ENCODE data around the gene S100A2. TPM values are rescaled to one million over a fixed set of nuclear protein-coding genes. Genes with fewer than 3 reads are reported as not detected.
"Not testable (repeated sequence)": the region's sequence is repeated elsewhere in the genome, so short reads cannot be mapped to it uniquely, and the experiment has no call there.

The S100A2 gene
- total and polyA plus RNA-seq, 2 experiments from 2014 or later: 1.7 to 8.6 TPM

GRCh38 chr1:153563483-153563901 is 2.2 kb downstream of the S100A2 start:
- Histone ChIP-seq H3K27me3 (replicated peaks; ENCODE audit: insufficient read depth) (no peaks in the 10 kb centered on the region), H3F3A (ENCODE audit: insufficient read depth) (peaks cover 15% of the 10 kb centered on the region), H3K4me2 (ENCODE audit: unreplicated experiment) (no peak overlapping the region), H3K9me2 (ENCODE audit: insufficient read depth) (no peaks in the 10 kb centered on the region), H3K27ac (no peak overlapping the region), H4K20me1 (ENCODE audit: insufficient read depth) (no peaks in the 10 kb centered on the region), H3K9ac (no peak overlapping the region), H3K79me2 (ENCODE audit: insufficient read depth) (no peaks in the 10 kb centered on the region), H3K9me3 (ENCODE audit: low read depth) (no peaks in the 10 kb centered on the region), H3K4me3 (no peak overlapping the region), H3K4me1 (ENCODE audit: insufficient read depth) (peaks cover 32% of the 10 kb centered on the region), H3K36me3 (ENCODE audit: low read depth) (no peaks in the 10 kb centered on the region), H2AFZ (no peak overlapping the region)
- no peak for DNase-seq
- in situ Hi-C loops (cut with MboI): no loop called here
- TF ChIP-seq EZH2phosphoT487 (IDR thresholded peaks at IDR 0.05; ENCODE audit: insufficient read depth, low read depth): no peak
- TF ChIP-seq EZH2 (IDR thresholded peaks at IDR 0.05; ENCODE audit: insufficient read depth, poor library complexity, severe bottlenecking): no peak
- WGBS, 2 experiments (ENCODE audit: low coverage in 1 of 2, low lambda C conversion rate in 2 of 2, missing lambda C conversion rate in 2 of 2): 78 to 84% methylated on average over 6 of the region's 6 CpGs

- H3K9me3 ChIP-seq (ENCODE audit: low read depth); H2AFZ ChIP-seq; H4K20me1 ChIP-seq (ENCODE audit: insufficient read depth); H3K36me3 ChIP-seq (ENCODE audit: low read depth); in situ Hi-C loops (cut with MboI); DNase-seq; H3K4me3 ChIP-seq; H3K4me2 ChIP-seq (ENCODE audit: unreplicated experiment); H3K9ac ChIP-seq; H3K79me2 ChIP-seq (ENCODE audit: insufficient read depth); H3F3A ChIP-seq (ENCODE audit: insufficient read depth); H3K27me3 ChIP-seq (replicated peaks; ENCODE audit: insufficient read depth); H3K9me2 ChIP-seq (ENCODE audit: insufficient read depth); H3K27ac ChIP-seq: not testable (repeated sequence)
- H3K4me1 ChIP-seq (ENCODE audit: insufficient read depth): peaks cover 18% of the 10 kb centered on the region
- 89 to 95% methylated on average over 3 of the region's 3 CpGs for WGBS, 2 experiments (ENCODE audit: low coverage in 1 of 2, low lambda C conversion rate in 2 of 2, missing lambda C conversion rate in 2 of 2)
Observed at GRCh38 chr1:153562021-153562420, 3.6 kb downstream of the S100A2 start.

- no peak overlapping the region for H3K4me3 ChIP-seq
- H3K9ac ChIP-seq: no peak overlapping the region
- no peak overlapping the region for H3K4me2 ChIP-seq (ENCODE audit: unreplicated experiment)
- H3K27ac ChIP-seq: no peak overlapping the region
- 0 out of 2 replicates have a peak, but pooled peaks cover 3% of the 10 kb centered on the region for H3F3A ChIP-seq (ENCODE audit: insufficient read depth)
- no peaks in the 10 kb centered on the region for H3K27me3 ChIP-seq (replicated peaks; ENCODE audit: insufficient read depth)
- in situ Hi-C loops (cut with MboI): no loop called here
- no peak for DNase-seq
- no peaks in the 10 kb centered on the region for H3K36me3 ChIP-seq (ENCODE audit: low read depth)
- H3K4me1 ChIP-seq (ENCODE audit: insufficient read depth): peaks cover 14% of the 10 kb centered on the region
- no peaks in the 10 kb centered on the region for H4K20me1 ChIP-seq (ENCODE audit: insufficient read depth)
- TF ChIP-seq EZH2 (IDR thresholded peaks at IDR 0.05; ENCODE audit: insufficient read depth, poor library complexity, severe bottlenecking): no peak
- no peak for TF ChIP-seq EZH2phosphoT487 (IDR thresholded peaks at IDR 0.05; ENCODE audit: insufficient read depth, low read depth)
- no peak overlapping the region for H2AFZ ChIP-seq
- 95 to 96% methylated on average over 3 of the region's 3 CpGs for WGBS, 2 experiments (ENCODE audit: low coverage in 1 of 2, low lambda C conversion rate in 2 of 2, missing lambda C conversion rate in 2 of 2)
- H3K79me2 ChIP-seq (ENCODE audit: insufficient read depth): no peaks in the 10 kb centered on the region
- no peaks in the 10 kb centered on the region for H3K9me2 ChIP-seq (ENCODE audit: insufficient read depth)
- no peaks in the 10 kb centered on the region for H3K9me3 ChIP-seq (ENCODE audit: low read depth)
Observed at GRCh38 chr1:153561466-153561985, 4.1 kb downstream of the S100A2 start.

GRCh38 chr1:153560771-153561465 is 4.7 kb downstream of the S100A2 start:
- H3K27ac ChIP-seq: no peak overlapping the region
- 0 out of 2 replicates have a peak, but pooled peaks cover 1% of the 10 kb centered on the region for H3F3A ChIP-seq (ENCODE audit: insufficient read depth)
- H3K4me1 ChIP-seq (ENCODE audit: insufficient read depth): peaks cover 12% of the 10 kb centered on the region
- WGBS, 2 experiments (ENCODE audit: low coverage in 1 of 2, low lambda C conversion rate in 2 of 2, missing lambda C conversion rate in 2 of 2): 75 to 76% methylated on average over 10 of the region's 10 CpGs
- TF ChIP-seq EZH2 (IDR thresholded peaks at IDR 0.05; ENCODE audit: insufficient read depth, poor library complexity, severe bottlenecking) (no peak), EZH2phosphoT487 (IDR thresholded peaks at IDR 0.05; ENCODE audit: insufficient read depth, low read depth) (no peak)
- no peak overlapping the region for H3K4me2 ChIP-seq (ENCODE audit: unreplicated experiment)
- H3K4me3 ChIP-seq: no peak overlapping the region
- H3K27me3 ChIP-seq (replicated peaks; ENCODE audit: insufficient read depth): no peaks in the 10 kb centered on the region
- no peak overlapping the region for H2AFZ ChIP-seq
- H3K9ac ChIP-seq: no peak overlapping the region
- no peaks in the 10 kb centered on the region for H3K79me2 ChIP-seq (ENCODE audit: insufficient read depth)
- no peaks in the 10 kb centered on the region for H4K20me1 ChIP-seq (ENCODE audit: insufficient read depth)
- in situ Hi-C loops (cut with MboI): no loop called here
- no peaks in the 10 kb centered on the region for H3K36me3 ChIP-seq (ENCODE audit: low read depth)
- no peak for DNase-seq
- H3K9me2 ChIP-seq (ENCODE audit: insufficient read depth): no peaks in the 10 kb centered on the region
- H3K9me3 ChIP-seq (ENCODE audit: low read depth): no peaks in the 10 kb centered on the region
